Body of pancreas (tissue), 4 donors: ENCODE results near the gene SLC25A20. TPM values are rescaled to one million over a fixed set of nuclear protein-coding genes. Genes with fewer than 3 reads are reported as not detected.

Source experiments
- ATAC-seq: fragments of 150-250 bp; one replicate; pipeline ENCODE4 v1.9.1; 2016
- DNase-seq, 4 donors: peaks; one replicate each; pipeline ENCODE4 v3.0.0-alpha.2; 2019
- H3K27ac ChIP-seq, 4 donors: fragments of 200-600 bp; sonication (generic); 1 replicate in 3 of 4; 2 replicates in 1 of 4; pipeline versions ENCODE4 v1.5.1 to v1.6.1; 2016 to 2019; ENCODE audit warnings: mild to moderate bottlenecking in 1 of 4, mixed read lengths in 1 of 4, moderate library complexity in 1 of 4
- H3K27me3 ChIP-seq, 2 donors: fragments of 200-600 bp; sonication (generic); one replicate each; pipeline ENCODE4 v1.6.0; 2016; ENCODE audit warnings: mild to moderate bottlenecking in 1 of 2
- H3K36me3 ChIP-seq, 2 donors: fragments of 200-600 bp; sonication (generic); replicated peaks in 1 of 2; 2 replicates each; pipeline ENCODE4 v1.5.1; 2016; ENCODE audit warnings: low read depth in 2 of 2; ENCODE audit not compliant: insufficient read depth in 1 of 2
- H3K4me1 ChIP-seq: fragments of 200-600 bp; sonication (generic); one replicate; pipeline ENCODE4 v1.6.0; 2016
- H3K4me3 ChIP-seq, 2 donors: fragments of 200-600 bp; sonication (generic); 1 replicate in 1 of 2; 2 replicates in 1 of 2; pipeline ENCODE4 v1.5.1; 2016 to 2019
- H3K9me3 ChIP-seq, 3 donors: fragments of 200-600 bp; sonication (generic); 1 replicate in 2 of 3; 2 replicates in 1 of 3; pipeline ENCODE4 v1.5.1; 2016
- CTCF ChIP-seq, 7 experiments: fragments of 450-650 bp in 4 of 7; fragments of 200-600 bp in 3 of 7; sonication (generic) in 3 of 7; IDR thresholded peaks; one replicate each; pipeline ENCODE4 v1.5.1; 2016 to 2019; ENCODE audit warnings: antibody characterized with exemption in 7 of 7
- POLR2A ChIP-seq, 3 donors: fragments of 450-650 bp; IDR thresholded peaks; one replicate each; pipeline ENCODE4 v1.6.1; 2016; ENCODE audit warnings: antibody characterized with exemption in 3 of 3, mild to moderate bottlenecking in 2 of 3
- WGBS, 2 donors: methylation state at CpG; one replicate each; pipeline ENCODE4 v1.1.5; 2017; 5-methylcytosine and 5-hydroxymethylcytosine counted together
- intact Hi-C: fragments of 100-400 bp; cut with DNase I; formaldehyde crosslinking; loops from one replicate; pipeline ENCODE4 v1.15.1; 2023
- total RNA-seq, 2 donors: library from RNA; depleted of rRNA; stranded (reverse); fragments of >200 nt; gene quantifications; one replicate each; pipeline ENCODE4 v1.1.0, GENCODE V29; 2016

The SLC25A20 gene
- total RNA-seq, 2 donors from 2014 or later = 20.8 to 31.4 TPM

- no peaks in the 10 kb centered on the region for H3K9me3 ChIP-seq
- intact Hi-C loops = no loop called here
- no peak overlapping the region for H3K4me3 ChIP-seq
- H3K27ac ChIP-seq = no peak overlapping the region
- 66 to 71% methylated on average over 3 of the region's 3 CpGs for WGBS, 2 donors
- H3K4me1 ChIP-seq = peaks cover 26% of the 10 kb centered on the region
- ATAC-seq = no peak
- DNase-seq = no peak
- H3K27me3 ChIP-seq = no peaks in the 10 kb centered on the region
- TF ChIP-seq CTCF (IDR thresholded peaks at IDR 0.05) = no peak
- no peak for TF ChIP-seq POLR2A (IDR thresholded peaks at IDR 0.05)
- H3K36me3 ChIP-seq = peaks cover 0 to 2% of the 10 kb centered on the region in 2 donors
These were observed 30.8 kb upstream of the SLC25A20 start for GRCh38 chr3:48929358-48930035.

DNA sequence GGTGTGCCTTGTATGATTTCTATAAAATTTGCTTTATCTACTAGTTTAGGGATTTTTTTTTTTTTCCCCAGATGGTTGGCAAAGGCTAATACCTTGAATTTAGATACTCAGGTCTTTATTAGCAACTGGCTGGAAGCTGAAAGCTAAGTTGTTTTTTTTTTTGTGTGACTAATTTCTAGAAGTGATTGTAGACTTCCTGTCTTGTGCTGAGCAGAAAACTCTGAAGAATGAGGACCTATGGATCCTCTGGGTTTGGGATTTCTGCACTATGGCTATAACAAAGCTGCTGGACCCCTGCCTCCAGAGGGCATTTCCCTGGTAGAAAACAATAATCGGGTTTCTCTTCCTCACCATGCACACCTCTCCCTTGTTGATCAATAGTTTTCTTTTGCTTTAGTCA is 30.0 kb upstream of the SLC25A20 start:
- TF ChIP-seq POLR2A (IDR thresholded peaks at IDR 0.05) (no peak), CTCF (IDR thresholded peaks at IDR 0.05) (no peak)
- intact Hi-C loops = no loop called here
- 85 to 88% methylated on average over 1 of the region's 1 CpG for WGBS, 2 donors
- no peaks in the 10 kb centered on the region for H3K27me3 ChIP-seq
- no peak overlapping the region for H3K4me3 ChIP-seq
- H3K9me3 ChIP-seq = no peaks in the 10 kb centered on the region
- H3K27ac ChIP-seq = no peak overlapping the region
- ATAC-seq = no peak
- peaks cover 26% of the 10 kb centered on the region for H3K4me1 ChIP-seq
- no peak for DNase-seq
- peaks cover 0 to 5% of the 10 kb centered on the region in 2 donors for H3K36me3 ChIP-seq

- Histone ChIP-seq H3K9me3 (no peaks in the 10 kb centered on the region), H3K27me3 (no peaks in the 10 kb centered on the region), H3K36me3 (peaks cover 0 to 5% of the 10 kb centered on the region in 2 donors), H3K27ac (no peak overlapping the region), H3K4me3 (no peak overlapping the region), H3K4me1 (peaks cover 26% of the 10 kb centered on the region)
- 45 to 61% methylated on average over 2 of the region's 2 CpGs for WGBS, 2 donors
- TF ChIP-seq CTCF (IDR thresholded peaks at IDR 0.05) (no peak), POLR2A (IDR thresholded peaks at IDR 0.05) (no peak)
- ATAC-seq (no peak), DNase-seq (no peak)
- intact Hi-C loops = no loop called here
These were observed 29.2 kb upstream of the SLC25A20 start for GRCh38 chr3:48927928-48928327.

- WGBS, 2 donors = 82 to 86% methylated on average over 11 of the region's 11 CpGs
These were observed 28.0 kb upstream of the SLC25A20 start for GRCh38 chr3:48926425-48927392.

More at GRCh38 chr3:48926425-48927392, 28.0 kb upstream of the SLC25A20 start:
- ATAC-seq = no peak
- no peak for DNase-seq
- TF ChIP-seq CTCF (IDR thresholded peaks at IDR 0.05) (no peak), POLR2A (IDR thresholded peaks at IDR 0.05) (no peak)
- Histone ChIP-seq H3K4me1 (peaks cover 29% of the 10 kb centered on the region), H3K36me3 (peaks cover 0 to 5% of the 10 kb centered on the region in 2 donors), H3K4me3 (no peak overlapping the region), H3K27ac (no peak overlapping the region), H3K9me3 (no peaks in the 10 kb centered on the region), H3K27me3 (no peaks in the 10 kb centered on the region)
- intact Hi-C loops = no loop called here
